Kidney (tissue), 14 donors: ENCODE data around the gene DIDO1. TPM values are rescaled to one million over a fixed set of nuclear protein-coding genes. Genes with fewer than 3 reads are reported as not detected.

Experiments
- DNase-seq, 5 donors: peaks; one replicate each; pipeline ENCODE4 v3.0.0-alpha.2; 2013 to 2020
- FAIRE-seq: peaks from 2 replicates; lab custom pipeline; 2012; peaks lifted over from hg19 to GRCh38; lab: Jason Lieb, UNC
- H3K27ac ChIP-seq, 2 donors: one replicate each; pipeline ENCODE4 v1.7.0; 2013; ENCODE audit warnings: low read depth in 2 of 2, low read length in 2 of 2, inconsistent platforms in 1 of 2
- H3K27me3 ChIP-seq: one replicate; pipeline ENCODE4 v1.7.1; 2013; ENCODE audit warnings: low read length, inconsistent platforms; ENCODE audit not compliant: control insufficient read depth, insufficient read depth
- H3K36me3 ChIP-seq, 3 donors: one replicate each; pipeline versions ENCODE4 v1.7.0 to v1.7.1; 2013; ENCODE audit warnings: low read length in 3 of 3, control low read depth in 1 of 3, inconsistent platforms in 1 of 3; ENCODE audit not compliant: insufficient read depth in 3 of 3, control insufficient read depth in 2 of 3
- H3K4me1 ChIP-seq, 3 donors: one replicate each; pipeline versions ENCODE4 v1.7.0 to v1.7.1; 2013; ENCODE audit warnings: low read length in 3 of 3, inconsistent platforms in 1 of 3, low read depth in 1 of 3; ENCODE audit not compliant: control insufficient read depth in 2 of 3, insufficient read depth in 2 of 3
- H3K4me3 ChIP-seq, 3 donors: one replicate each; pipeline versions ENCODE4 v1.7.0 to v1.8.1; 2013; ENCODE audit warnings: low read length in 3 of 3, control low read depth in 1 of 3, inconsistent platforms in 1 of 3
- H3K9ac ChIP-seq, 3 donors: one replicate each; pipeline versions ENCODE4 v1.7.0 to v1.7.1; 2013; ENCODE audit warnings: low read length in 3 of 3, control low read depth in 1 of 3, inconsistent platforms in 1 of 3
- H3K9me3 ChIP-seq, 3 donors: one replicate each; pipeline versions ENCODE4 v1.7.0 to v1.7.1; 2013; ENCODE audit warnings: low read length in 3 of 3, control low read depth in 1 of 3, inconsistent platforms in 1 of 3; ENCODE audit not compliant: control insufficient read depth in 2 of 3, insufficient read depth in 1 of 3
- intact Hi-C: fragments of 100-400 bp; cut with DNase I; formaldehyde crosslinking; loops from one replicate; pipeline ENCODE4 v1.11.1; 2022
- polyA plus RNA-seq: library from polyadenylated mRNA; stranded (reverse); fragments of 350-450 nt; fragmentation: Illumina TruSeq; extraction: RNeasy Lipid Tissue Mini Kit (QIAGEN cat#74804); gene quantifications from one replicate; pipeline ENCODE4 v1.2.3, GENCODE V29; 2014; ENCODE audit warnings: low read depth, low replicate concordance; ENCODE audit not compliant: insufficient read depth
- total RNA-seq: library from RNA; stranded (reverse); fragmentation: NEBNext Ultra II Directional; extraction: Animal tissue kit (Norgen Biotek cat#: 25700); gene quantifications from one replicate; pipeline ENCODE4 v1.2.1, GENCODE V29; 2021
- TF ChIP-seq, protein P1 (sequence below): IDR thresholded peaks from 3 replicates; pipeline ENCODE4 v1.5.1; 2012; ENCODE audit warnings: mild to moderate bottlenecking, moderate library complexity, borderline replicate concordance; ENCODE audit not compliant: insufficient read depth; ENCODE audit errors: extremely low read depth
- donor health status: control.
- donor health status: control.
- donor health status: control.
- donor health status: control.
- donor health status: control.
- donor health status: DM: yes; HTN: yes; CAD: no.
- donor health status: Normal renal cell carcinoma (clear cell type).

Gene DIDO1
- total and polyA plus RNA-seq, 2 donors from 2014 or later = 23.0 to 67.9 TPM

DNA sequence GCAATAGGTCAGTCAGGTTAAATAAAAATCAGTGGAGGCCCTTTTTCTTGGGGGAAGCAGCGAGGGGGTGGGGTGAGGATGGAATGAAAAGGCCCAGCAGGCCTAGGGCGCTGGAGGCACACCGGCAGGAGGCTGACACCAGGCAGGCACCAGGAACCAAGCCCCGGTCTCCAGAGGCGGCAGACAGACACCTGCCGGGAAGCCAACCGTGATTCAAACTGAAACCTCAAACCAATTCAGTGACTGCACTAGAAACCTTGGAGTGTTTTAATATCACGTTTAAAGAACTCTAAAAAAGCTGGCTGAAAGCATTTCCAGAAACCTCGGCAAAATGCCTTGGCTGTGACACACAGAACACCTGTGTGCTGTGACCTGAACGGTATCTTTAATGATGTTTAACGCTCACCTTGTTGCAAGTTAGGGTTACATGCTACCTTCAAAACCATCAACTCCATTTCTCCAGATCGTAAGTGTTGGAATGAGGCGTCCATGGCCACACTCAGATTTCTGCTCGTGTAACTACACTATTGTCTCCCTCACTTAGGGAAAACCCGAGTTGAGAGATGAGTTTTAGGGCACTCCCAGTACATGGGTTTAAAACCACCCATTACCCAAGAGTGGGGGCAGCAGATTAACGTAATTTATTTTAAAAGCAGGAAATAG, 27.2 kb downstream of the DIDO1 start:
- H3K9ac ChIP-seq = no peak overlapping the region
- DNase-seq (no peak), FAIRE-seq (no peak)
- no peak overlapping the region for H3K27ac ChIP-seq
- intact Hi-C loops = loop anchor here (10.0 kb wide), 1 partner anchor 106 kb away; the partner anchor contains the start of gene BHLHE23
- H3K9me3 ChIP-seq = no peaks in the 10 kb centered on the region
- H3K27me3 ChIP-seq = no peaks in the 10 kb centered on the region
- peaks cover 2 to 25% (median 23%) of the 10 kb centered on the region in 3 donors for H3K36me3 ChIP-seq
- TF ChIP-seq, protein P1, sequence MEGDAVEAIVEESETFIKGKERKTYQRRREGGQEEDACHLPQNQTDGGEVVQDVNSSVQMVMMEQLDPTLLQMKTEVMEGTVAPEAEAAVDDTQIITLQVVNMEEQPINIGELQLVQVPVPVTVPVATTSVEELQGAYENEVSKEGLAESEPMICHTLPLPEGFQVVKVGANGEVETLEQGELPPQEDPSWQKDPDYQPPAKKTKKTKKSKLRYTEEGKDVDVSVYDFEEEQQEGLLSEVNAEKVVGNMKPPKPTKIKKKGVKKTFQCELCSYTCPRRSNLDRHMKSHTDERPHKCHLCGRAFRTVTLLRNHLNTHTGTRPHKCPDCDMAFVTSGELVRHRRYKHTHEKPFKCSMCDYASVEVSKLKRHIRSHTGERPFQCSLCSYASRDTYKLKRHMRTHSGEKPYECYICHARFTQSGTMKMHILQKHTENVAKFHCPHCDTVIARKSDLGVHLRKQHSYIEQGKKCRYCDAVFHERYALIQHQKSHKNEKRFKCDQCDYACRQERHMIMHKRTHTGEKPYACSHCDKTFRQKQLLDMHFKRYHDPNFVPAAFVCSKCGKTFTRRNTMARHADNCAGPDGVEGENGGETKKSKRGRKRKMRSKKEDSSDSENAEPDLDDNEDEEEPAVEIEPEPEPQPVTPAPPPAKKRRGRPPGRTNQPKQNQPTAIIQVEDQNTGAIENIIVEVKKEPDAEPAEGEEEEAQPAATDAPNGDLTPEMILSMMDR = no peak
- no peak overlapping the region for H3K4me3 ChIP-seq
- H3K4me1 ChIP-seq = peaks cover 0 to 13% (median 0%) of the 10 kb centered on the region in 3 donors

GRCh38 chr20:62898093-62898964, 28.0 kb downstream of the DIDO1 start:
- FAIRE-seq (no peak), DNase-seq (no peak)
- Histone ChIP-seq H3K27ac (no peak overlapping the region), H3K36me3 (peaks cover 2 to 27% (median 22%) of the 10 kb centered on the region in 3 donors), H3K4me3 (no peak overlapping the region), H3K27me3 (no peaks in the 10 kb centered on the region), H3K4me1 (peaks cover 0 to 13% (median 0%) of the 10 kb centered on the region in 3 donors), H3K9me3 (no peaks in the 10 kb centered on the region), H3K9ac (no peak overlapping the region)
- TF ChIP-seq, protein P1 = no peak
- intact Hi-C loops = loop anchor here (10.0 kb wide), 1 partner anchor 106 kb away; the partner anchor contains the start of gene BHLHE23

GRCh38 chr20:62897666-62898065, 28.6 kb downstream of the DIDO1 start:
- no peak for FAIRE-seq
- no peak overlapping the region for H3K9ac ChIP-seq
- peaks cover 4 to 25% (median 18%) of the 10 kb centered on the region in 3 donors for H3K36me3 ChIP-seq
- no peaks in the 10 kb centered on the region for H3K27me3 ChIP-seq
- no peaks in the 10 kb centered on the region for H3K9me3 ChIP-seq
- peaks cover 0 to 13% (median 0%) of the 10 kb centered on the region in 3 donors for H3K4me1 ChIP-seq
- H3K4me3 ChIP-seq = no peak overlapping the region
- no peak overlapping the region for H3K27ac ChIP-seq
- no peak for DNase-seq
- intact Hi-C loops = loop anchor here (10.0 kb wide), 1 partner anchor 107 kb away; the partner anchor contains the start of gene BHLHE23
- TF ChIP-seq, protein P1 = no peak
